CD4-positive, alpha-beta T cell treated with Interleukin-6 for 4 hours (primary cell): Measurements from ENCODE around the gene CRP.
"Not testable (repeated sequence)": the region's sequence is repeated elsewhere in the genome, so short reads cannot be mapped to it uniquely, and the experiment has no call there.

Source experiments
- DNase-seq: peaks from one replicate; pipeline ENCODE4 v3.0.0-alpha.2; 2020; ENCODE audit warnings: mixed read lengths

Gene CRP, protein sequence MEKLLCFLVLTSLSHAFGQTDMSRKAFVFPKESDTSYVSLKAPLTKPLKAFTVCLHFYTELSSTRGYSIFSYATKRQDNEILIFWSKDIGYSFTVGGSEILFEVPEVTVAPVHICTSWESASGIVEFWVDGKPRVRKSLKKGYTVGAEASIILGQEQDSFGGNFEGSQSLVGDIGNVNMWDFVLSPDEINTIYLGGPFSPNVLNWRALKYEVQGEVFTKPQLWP

DNA sequence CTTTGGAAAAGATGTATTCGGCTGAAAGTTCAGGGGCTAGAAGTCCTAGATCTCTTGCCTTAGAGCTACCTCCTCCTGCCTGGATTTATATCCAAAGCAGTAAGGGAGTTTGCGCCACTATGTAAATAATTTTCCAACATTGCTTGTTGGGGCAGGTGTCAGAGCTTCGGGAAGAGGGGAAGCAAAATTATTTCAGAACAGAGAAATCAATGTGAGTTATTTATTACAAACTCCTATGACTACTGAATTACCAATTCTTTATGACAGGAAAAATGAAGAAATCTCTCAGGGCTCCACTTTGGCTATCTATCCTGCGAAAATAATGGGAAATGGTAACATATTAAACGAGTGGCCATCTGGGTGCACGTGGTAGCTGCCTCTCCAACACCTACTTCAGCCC, at the start of gene CRP:
TSS of gene CRP (minus strand) at position 61 of the 400 bp plus-strand sequence. CDS start 104 bp downstream, outside the sequence.
- no peak for DNase-seq

DNA sequence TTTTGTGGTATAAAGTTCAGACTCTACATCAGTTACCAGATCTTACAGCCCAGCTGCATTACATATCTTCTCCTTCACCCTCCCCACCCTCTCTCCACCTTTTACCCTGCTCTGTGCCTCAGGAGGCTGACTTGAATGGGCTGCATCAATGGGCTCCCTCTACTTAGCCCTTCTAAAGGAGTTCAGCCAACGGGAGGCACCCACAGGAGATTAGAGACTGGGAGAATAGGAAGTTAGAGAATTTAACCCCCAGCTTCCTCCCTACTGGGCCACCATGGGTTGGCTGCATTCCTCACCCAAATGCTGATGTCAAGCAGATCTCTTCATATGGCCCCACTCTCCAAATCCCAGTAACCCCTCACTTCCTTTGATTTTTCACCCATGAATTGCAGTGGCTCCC, 49.3 kb upstream of the CRP start:
- DNase-seq = no peak

DNA sequence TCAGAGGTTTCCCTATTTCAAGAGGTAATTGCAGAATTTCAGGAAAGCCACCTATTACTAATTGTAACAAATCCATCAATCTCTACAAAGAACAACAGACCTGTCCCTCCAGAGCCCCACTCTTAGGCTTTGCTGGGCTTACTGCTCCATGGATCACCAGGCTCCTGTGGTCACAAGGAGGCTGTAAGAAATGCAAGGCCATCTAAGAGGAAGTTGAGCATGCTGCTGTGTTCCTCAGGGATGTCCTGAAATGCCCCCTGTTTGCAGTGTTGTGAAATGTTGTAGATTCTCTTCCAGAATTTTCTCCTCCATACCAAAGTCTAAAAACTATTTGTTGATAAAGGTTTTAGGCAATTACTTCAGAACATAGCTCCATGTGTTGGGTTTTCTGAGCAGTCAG, 42.0 kb upstream of the CRP start:
- DNase-seq = no peak

DNA sequence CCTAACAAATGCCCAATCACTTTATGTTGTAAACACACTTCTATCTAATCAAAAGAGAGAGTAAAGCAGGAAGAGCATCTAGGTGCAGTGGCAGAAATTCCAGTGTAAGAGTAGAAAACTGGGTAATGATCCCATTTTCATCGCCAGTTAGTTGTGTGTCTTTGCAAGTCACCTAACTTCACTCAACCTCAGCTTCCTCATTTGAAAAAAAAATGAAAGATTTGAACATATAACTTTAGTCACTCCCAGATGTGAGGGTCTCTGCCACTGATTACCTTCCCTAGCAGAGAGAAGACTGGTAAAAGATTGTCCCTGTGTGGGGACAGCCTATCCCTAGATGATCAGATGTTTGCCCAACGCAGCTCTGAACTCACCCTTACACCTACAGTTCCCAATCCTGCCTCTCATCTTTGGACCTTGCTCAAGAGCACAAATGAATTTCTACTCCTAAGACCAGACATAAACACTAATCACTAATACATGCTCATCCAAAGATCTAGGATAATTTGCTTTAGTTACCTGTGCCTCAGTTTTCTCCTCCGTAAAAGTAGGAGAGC, 41.1 kb upstream of the CRP start:
- no peak for DNase-seq

DNA sequence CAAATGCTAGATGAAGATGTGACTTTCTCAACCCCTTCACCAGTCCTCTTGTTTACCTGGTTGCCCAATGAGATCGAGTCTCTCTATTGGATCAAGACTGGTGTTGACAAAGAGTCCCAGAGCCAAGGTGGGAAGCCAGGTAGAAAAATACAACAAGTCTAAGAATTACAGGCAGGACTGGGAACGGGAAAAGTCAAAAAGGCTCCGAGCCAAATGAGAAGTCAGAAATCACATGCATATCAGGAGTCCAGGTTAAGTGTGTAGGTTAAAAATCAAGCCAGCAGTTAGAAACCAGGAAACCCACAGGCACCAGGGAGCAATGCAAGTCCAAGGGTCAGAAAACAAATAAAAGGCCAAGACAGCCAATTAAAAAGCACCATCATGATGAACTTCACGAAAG, 39.0 kb upstream of the CRP start:
- no peak for DNase-seq

DNA sequence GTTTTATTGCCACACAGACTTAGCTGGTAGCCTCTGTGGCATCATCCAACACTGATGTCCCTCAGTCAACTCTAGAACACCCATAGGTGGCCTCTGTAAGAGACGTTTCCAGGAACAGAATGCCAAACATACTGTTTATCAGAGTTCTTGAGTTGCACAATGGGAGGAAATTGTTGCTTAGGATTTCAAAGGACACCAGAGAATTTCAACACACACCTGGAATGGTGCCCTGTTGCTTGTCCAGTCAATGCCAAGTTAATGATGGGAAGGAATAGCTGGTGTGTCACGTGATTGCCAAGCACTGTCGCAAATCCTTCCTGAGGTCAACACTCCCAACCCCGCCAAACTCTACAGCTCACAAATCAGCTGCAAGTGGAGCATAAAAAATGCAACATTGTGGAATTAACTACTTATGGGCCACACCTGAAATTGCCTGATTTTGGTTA, 37.8 kb upstream of the CRP start:
- no peak for DNase-seq

DNA sequence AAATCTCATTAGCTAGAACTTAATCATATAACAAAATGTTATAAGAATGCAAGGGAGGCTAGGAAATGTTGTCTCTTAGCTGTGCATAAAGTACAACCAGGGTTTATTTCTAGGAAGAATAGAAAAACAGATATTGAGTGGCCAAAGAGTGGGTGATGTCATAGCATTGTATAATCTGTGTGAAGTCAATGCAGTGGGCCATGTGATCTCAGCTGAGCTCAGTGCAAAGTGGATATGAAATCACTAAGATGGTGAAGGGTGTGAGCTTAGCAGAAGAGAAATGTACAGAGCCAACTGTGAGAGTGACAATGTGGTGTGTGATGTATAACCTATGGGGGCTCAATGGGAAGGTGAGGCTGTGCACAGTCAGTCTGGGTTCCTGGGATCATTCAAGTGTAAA, 36.6 kb upstream of the CRP start:
- DNase-seq = no peak

DNA sequence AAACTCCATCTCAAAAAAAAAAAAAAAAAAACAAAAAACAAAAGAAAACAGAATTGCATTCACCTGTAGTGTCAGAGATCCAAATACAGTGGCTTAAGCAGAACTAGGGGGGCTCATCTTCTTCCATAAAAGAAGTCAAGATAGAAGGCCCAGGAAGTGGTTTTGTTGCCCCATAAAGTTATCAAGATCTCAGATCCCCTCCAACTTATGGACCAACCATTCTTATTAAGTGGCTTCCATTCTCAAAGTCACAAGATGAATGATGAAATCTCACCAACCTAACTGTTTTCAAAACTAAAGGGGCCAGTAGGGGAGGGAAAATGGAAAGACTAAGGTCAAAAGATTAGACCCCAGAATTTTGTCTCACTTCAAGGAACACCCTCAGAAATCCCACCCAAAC, 36.2 kb upstream of the CRP start:
- no peak for DNase-seq

DNA sequence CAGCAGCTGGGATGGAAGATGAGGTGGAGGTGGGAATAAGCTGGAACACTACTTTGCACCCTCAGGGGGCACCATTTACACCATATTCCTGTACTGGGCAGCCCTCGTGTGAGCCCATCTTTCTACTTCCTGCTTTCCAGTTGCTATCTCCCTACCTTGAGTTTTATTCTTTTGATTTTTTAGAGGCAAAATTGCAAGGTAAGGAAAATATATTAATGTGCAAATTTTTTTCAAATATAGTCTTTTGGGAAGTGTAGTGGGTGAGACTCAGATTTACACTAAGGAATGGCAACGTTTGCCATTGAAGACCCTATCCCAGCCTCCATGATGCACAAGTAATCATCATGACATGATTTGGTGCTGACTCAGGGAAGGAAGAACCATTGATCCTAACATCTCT, 35.2 kb upstream of the CRP start:
- no peak for DNase-seq

DNA sequence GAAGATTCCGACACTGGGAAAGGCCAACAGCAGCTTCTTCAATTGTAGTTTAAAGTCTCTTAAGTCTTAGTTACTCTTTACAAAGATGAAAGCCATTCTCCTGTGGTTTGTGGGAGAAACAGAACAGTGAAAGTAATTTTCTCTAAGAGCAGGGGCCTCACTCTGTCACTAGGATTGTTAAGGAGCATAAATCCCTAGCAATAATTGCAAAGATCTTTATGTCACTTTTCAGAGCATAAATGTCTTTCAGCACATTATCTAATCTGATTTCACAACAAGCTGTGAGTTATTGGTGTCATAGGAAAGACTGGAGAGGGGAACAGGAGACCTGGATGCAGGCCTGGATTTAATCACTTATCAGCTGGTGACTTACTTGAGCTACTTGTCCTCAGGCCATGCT, 34.0 kb upstream of the CRP start:
- no peak for DNase-seq

DNA sequence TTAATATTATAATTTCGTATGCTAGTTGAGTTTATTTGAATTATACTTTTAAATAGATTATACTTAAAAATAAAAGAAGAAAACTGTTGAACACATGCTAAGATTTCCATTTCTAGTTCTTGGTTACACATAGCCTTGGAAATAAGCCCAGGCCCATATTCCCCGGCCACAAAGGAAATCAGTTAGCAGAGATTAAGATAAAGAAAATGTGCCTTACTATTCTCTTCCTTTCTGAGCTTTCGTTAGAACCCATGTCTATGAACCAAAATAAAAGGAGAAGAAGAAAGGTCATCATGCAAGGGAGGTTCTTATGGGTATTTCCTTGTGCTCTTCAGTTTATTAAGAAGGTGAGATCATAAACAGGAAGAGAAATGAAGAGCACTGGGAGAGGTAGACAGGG, 32.3 kb upstream of the CRP start:
- no peak for DNase-seq

DNA sequence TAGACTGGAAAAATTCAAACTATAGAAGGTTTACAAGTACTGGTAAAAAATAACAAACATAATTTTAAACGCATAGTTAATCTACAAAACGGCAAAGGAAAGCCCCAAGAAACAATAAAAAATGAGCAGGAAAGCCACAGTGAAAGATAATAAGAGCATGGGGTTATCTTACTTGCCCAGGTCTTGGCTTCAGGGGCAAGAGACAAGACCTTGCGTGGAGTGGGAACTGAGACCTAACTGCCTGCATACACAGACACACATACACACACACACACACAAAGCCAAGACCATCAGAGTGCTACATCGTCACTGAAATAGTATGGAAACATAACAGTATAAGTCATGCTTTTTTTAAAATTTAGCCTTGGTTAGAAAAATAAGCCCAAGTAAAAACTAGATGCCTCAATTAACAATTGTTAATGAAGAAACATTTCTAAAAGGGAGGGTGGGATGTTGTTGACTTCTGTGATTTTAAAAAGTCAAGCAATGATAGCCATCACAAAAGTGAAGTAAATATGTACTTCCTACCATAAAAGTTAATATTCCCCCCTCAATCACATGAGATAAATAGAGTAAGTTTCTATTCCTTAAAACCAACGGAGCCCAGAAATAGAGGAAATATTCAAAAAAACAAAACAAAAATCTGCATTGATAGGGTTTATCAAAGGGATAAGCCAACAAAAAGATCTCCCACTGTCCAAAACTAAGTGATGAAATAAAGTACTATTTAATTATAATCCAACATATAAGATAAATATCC, 29.4 kb upstream of the CRP start:
- DNase-seq = no peak

DNA sequence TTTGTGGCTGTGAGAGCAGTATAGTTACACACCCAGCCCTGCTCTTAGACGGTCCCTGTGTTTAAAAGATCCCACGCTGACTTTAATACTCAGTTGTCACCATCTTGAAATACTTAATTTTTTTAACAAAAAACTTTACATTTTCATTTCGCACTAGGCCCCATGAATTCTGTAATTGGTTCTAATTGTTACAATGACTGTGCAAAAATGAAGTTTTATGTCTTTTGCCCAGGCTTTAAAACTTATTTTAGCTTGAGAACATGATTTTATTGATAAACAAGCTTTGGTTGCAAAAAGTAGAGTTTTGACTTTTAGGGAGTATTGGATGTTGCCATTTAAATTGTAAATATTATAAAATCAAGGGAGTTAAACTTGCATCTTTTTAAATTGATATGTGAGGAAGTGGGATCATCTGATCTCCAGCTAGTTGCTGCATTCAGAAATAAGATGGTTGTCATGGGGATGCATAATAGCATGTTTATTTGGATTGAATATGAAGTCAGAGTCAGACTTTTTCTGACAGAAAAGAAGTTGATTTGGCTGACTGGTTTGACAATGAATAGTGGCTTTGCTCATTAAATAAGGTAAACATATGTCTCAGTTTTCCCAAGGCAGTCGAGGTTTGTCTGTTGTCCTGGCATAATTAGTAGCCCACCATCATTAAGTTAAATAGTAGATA, 23.0 kb upstream of the CRP start:
- DNase-seq = no peak

DNA sequence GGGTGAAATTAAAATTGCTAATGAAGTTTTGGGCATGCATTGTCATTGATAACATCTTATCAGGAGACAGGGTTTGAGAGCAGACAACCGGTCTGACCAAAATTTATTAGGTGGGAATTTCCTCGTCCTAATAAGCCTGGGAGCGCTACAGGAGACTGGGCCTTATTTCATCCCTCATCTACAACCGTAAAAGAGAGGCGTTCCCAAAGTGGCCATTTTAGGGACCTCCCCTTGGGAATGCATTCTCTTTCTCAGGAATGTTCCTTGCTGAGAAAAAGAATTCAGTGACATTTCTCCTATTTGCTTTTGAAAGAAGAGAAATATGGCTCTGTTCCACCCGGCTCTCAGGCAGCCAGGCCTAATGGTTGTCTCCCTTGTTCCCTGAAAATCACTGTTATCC, 8.8 kb upstream of the CRP start:
- not testable (repeated sequence) for DNase-seq

DNA sequence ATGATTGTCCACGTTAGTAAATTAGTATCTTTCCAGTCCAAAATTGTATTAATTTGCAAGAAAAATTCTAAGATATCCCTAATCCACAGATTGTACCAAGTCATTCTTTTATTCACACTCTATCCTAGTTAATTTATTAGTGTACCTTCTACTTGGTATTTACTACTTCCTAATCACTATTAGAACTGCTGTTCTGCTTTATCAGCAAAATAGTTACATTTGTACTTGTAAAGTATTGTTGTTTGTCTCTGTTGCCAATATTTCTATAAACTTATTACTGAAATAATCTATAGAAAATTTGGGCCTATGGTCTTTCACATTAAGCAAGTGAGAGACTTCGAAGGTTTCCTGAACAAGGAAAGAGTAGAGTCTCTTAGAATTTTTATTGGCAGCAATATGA, 5.6 kb upstream of the CRP start:
- no peak for DNase-seq

DNA sequence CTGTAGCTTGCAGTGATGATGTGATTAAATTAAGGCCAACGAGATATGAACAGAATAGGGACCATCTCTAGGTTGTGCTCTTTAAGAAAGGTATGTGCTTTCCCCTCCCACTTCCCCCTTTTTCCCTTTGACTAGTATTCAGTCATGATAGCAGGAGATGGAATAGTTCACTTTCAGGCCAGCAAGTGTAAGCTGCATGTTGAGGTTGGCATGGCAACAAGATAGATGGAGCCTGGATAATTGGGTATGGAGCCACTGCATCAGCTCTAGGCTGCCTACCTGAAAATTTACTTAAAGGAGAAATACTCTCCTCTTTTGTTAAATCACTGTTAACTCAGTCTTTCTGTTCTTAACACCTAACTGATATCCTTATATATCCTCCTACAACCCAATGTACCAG, 1.5 kb upstream of the CRP start:
- no peak for DNase-seq

DNA sequence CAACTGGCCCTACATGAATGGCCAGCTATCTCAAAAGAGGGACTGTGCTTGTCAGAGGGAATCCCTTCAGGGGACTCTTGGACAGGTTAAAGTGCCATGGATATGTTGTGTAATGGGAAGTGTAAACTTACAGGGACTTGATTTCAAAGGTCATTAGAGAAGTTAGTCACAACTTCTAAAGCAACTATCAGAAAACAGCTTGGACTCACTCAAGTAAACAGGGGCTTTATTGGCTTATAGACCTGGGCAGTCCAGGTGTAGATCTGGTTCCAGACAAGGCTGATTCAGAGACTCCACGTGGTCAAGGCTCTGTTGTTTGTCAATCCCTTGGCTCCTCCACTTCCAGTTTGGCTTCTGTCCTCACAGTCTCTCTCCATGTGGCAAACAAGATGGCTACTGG, 2.3 kb downstream of the CRP start:
- no peak for DNase-seq

DNA sequence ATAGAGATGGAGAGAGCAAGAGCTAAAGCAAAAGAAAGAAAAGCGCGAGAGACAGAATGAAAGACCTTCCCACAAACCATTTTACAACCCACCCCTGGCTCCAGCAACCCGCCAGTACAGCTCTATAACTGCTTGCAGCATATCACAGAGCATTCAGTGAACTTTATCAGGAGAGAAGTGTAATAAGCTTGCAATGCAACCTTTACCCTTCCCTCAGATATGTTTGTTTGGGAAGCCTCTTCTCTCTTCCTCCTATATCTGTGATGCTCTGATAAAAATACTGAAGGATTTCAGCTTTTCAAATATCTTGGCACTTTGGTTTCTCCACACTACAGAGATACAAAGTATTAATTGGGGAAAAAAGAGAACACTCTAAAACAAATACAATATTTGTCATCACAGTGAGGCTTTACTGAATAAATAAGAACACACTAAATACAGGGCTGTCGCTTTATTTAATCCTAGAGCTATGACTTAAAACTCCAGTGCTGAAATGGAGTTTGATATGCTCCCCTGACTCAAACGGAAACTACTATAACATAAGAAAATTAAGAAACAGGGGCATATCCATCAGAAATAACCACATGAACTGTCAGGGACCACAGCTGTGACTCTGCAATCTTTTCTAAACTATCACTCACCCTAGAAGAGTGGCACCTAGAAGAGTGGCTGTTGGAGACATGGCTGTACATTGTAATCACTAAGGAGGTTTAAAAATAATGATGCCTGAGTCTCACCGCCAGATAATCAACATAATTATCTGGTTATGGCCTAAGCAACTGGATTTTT, 6.7 kb downstream of the CRP start:
- no peak for DNase-seq

DNA sequence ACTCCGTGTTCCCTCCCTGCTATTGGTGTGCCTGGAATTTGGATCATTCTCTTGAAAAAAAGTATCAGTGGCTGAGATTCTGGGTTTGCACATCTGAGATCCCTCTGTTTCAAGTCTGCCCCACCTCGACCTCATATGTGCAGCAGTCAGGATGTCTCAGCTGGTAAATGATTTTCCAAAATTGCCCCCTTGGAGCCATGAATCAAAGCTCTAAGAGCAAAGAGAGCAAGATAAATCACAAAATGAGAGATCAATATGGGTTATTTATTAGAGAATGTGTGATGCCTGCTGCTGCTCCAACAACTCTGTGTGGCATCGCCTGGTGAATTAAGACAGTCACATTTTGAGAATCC, 8.5 kb downstream of the CRP start:
- DNase-seq = no peak

DNA sequence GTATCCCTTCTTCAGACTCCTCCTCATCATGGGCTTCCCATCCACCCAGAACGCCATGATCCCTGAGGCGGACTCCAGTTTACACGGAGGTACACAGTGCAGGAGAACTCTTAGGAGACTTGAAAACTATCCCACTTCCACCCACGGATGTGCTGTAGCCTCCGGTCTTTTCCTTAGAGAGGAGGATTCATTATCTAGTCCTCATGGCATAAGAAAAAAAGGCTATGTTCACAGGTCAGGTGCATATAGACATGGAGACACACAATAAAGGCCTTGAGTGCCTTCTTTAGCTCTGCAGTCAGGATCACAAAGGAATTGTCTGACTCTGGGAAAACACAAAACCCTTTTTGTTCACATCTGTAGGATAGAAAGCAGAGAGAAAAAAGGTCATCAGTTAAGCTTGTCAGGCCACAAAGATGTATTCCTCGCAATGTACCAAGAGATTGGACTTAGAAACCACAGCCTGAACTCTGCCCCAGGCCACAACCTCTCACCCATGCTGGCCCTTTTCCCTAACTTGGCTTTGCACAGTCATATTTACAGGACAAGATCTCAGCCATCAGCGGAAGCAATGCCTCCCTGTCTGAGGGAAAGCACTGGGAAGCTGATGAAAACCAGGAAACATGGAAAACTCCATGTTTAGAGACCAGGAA, 9.0 kb downstream of the CRP start:
- no peak for DNase-seq

DNA sequence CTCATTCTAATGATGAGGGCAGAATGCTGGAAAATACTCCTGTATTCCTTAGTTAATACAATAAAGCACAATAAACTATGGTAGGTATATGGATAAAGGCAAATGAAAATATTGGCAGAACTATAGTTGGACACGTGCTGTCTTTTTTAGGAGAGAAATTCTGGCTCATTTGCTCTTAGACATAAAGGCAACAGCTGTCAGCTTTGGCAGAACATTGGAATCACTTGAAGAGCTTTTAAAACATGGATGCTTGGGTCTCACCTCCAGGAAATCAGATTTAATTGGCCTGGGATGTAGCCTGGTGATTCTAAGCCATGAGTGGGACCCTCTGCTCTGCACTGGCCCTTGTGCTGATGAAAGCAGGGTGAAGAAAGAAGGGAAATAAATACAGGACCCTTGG, 9.9 kb downstream of the CRP start:
- no peak for DNase-seq

DNA sequence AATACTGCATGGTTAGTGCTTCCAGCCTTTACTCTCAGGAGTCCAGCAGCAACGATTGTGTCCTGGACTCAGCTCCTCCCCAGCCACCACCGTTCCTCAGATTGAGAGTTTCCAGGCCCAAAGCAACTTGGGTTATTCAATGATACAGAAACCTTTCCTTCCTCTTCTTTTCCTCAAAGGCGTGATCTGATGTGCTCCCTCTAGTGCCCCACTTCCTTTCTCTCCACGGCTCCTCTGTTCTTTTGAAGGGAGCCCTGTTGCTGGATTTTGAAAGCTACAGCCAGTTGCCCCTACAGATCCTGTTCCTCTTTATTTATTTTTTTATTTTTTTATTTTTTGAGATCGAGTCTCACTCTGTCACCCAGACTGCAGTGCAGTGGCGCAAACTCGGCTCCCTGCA, 14.1 kb downstream of the CRP start:
- DNase-seq = no peak

DNA sequence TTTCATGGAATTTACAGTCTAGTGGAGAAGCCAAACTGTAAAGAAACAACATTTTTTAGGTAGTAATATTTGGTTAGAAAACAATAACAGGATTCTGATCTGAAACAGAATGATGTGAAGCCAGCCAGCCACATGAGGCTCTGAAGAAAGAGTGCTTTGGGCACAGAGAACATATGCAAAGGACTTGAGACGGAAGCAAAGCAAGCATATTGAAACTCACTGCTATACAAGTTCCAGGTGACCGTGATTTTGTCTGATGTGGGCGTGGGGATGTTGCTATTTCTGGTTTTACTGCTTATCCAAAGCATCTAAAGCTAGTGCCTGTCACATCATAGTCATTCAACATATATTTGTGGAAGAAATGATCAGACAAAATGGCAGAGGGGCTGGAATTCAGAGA, 14.7 kb downstream of the CRP start:
- DNase-seq = no peak
